Body of pancreas (tissue), 4 donors: ENCODE results near the gene SLC24A3. TPM values are rescaled to one million over a fixed set of nuclear protein-coding genes. Genes with fewer than 3 reads are reported as not detected.

Experiments
- ATAC-seq: fragments of 150-250 bp; one replicate; pipeline ENCODE4 v1.9.1; 2016
- DNase-seq, 4 donors: peaks; one replicate each; pipeline ENCODE4 v3.0.0-alpha.2; 2019
- H3K27ac ChIP-seq, 4 donors: fragments of 200-600 bp; sonication (generic); 1 replicate in 3 of 4; 2 replicates in 1 of 4; pipeline versions ENCODE4 v1.5.1 to v1.6.1; 2016 to 2019; ENCODE audit warnings: mild to moderate bottlenecking in 1 of 4, mixed read lengths in 1 of 4, moderate library complexity in 1 of 4
- H3K27me3 ChIP-seq, 2 donors: fragments of 200-600 bp; sonication (generic); one replicate each; pipeline ENCODE4 v1.6.0; 2016; ENCODE audit warnings: mild to moderate bottlenecking in 1 of 2
- H3K36me3 ChIP-seq, 2 donors: fragments of 200-600 bp; sonication (generic); replicated peaks in 1 of 2; 2 replicates each; pipeline ENCODE4 v1.5.1; 2016; ENCODE audit warnings: low read depth in 2 of 2; ENCODE audit not compliant: insufficient read depth in 1 of 2
- H3K4me1 ChIP-seq: fragments of 200-600 bp; sonication (generic); one replicate; pipeline ENCODE4 v1.6.0; 2016
- H3K4me3 ChIP-seq, 2 donors: fragments of 200-600 bp; sonication (generic); 1 replicate in 1 of 2; 2 replicates in 1 of 2; pipeline ENCODE4 v1.5.1; 2016 to 2019
- H3K9me3 ChIP-seq, 3 donors: fragments of 200-600 bp; sonication (generic); 1 replicate in 2 of 3; 2 replicates in 1 of 3; pipeline ENCODE4 v1.5.1; 2016
- CTCF ChIP-seq, 7 experiments: fragments of 450-650 bp in 4 of 7; fragments of 200-600 bp in 3 of 7; sonication (generic) in 3 of 7; IDR thresholded peaks; one replicate each; pipeline ENCODE4 v1.5.1; 2016 to 2019; ENCODE audit warnings: antibody characterized with exemption in 7 of 7
- POLR2A ChIP-seq, 3 donors: fragments of 450-650 bp; IDR thresholded peaks; one replicate each; pipeline ENCODE4 v1.6.1; 2016; ENCODE audit warnings: antibody characterized with exemption in 3 of 3, mild to moderate bottlenecking in 2 of 3
- WGBS, 2 donors: methylation state at CpG; one replicate each; pipeline ENCODE4 v1.1.5; 2017; 5-methylcytosine and 5-hydroxymethylcytosine counted together
- intact Hi-C: fragments of 100-400 bp; cut with DNase I; formaldehyde crosslinking; loops from one replicate; pipeline ENCODE4 v1.15.1; 2023
- total RNA-seq, 2 donors: library from RNA; depleted of rRNA; stranded (reverse); fragments of >200 nt; gene quantifications; one replicate each; pipeline ENCODE4 v1.1.0, GENCODE V29; 2016

Gene SLC24A3
- total RNA-seq, 2 donors from 2014 or later = 0.66 to 1.0 TPM

GRCh38 chr20:19435821-19436220 is 223.4 kb downstream of the SLC24A3 start:
- Histone ChIP-seq H3K9me3 (no peaks in the 10 kb centered on the region), H3K4me3 (no peak overlapping the region), H3K27me3 (no peaks in the 10 kb centered on the region), H3K4me1 (peaks cover 8% of the 10 kb centered on the region), H3K27ac (no peak overlapping the region), H3K36me3 (no peaks in the 10 kb centered on the region)
- DNase-seq (no peak), ATAC-seq (no peak)
- TF ChIP-seq CTCF (IDR thresholded peaks at IDR 0.05) (no peak), POLR2A (IDR thresholded peaks at IDR 0.05) (no peak)
- intact Hi-C loops = no loop called here

DNA sequence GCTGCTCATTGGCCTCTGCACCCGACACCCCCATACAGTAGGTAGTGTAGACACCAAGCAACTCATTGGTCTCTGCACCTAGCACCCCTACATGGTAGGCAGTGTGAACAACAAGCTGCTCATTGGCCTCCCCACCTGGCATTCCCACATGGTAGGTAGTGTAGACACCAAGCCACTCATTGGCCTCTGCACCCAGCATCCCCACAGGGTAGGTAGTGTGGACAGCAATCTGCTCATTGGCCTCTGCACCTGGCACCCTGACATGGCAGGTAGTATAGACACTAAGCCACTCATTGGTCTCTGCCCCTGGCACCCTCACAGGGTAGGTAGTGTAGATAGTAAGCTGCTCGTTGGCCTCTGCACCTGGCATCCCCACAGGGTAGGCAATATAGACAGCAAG is 226.0 kb downstream of the SLC24A3 start:
- WGBS, 2 donors = 67% methylated on average over 2 of the region's 2 CpGs; no CpG with 5 or more reads in 1 of the 2 donors
- H3K4me3 ChIP-seq = no peak overlapping the region
- H3K27ac ChIP-seq = no peak overlapping the region
- H3K27me3 ChIP-seq = no peaks in the 10 kb centered on the region
- peaks cover 0 to under 1% (median 0%) of the 10 kb centered on the region in 3 donors for H3K9me3 ChIP-seq
- H3K4me1 ChIP-seq = no peaks in the 10 kb centered on the region
- intact Hi-C loops = no loop called here
- H3K36me3 ChIP-seq = no peaks in the 10 kb centered on the region
- TF ChIP-seq CTCF (IDR thresholded peaks at IDR 0.05) (no peak), POLR2A (IDR thresholded peaks at IDR 0.05) (no peak)
- DNase-seq (no peak), ATAC-seq (no peak)

DNA sequence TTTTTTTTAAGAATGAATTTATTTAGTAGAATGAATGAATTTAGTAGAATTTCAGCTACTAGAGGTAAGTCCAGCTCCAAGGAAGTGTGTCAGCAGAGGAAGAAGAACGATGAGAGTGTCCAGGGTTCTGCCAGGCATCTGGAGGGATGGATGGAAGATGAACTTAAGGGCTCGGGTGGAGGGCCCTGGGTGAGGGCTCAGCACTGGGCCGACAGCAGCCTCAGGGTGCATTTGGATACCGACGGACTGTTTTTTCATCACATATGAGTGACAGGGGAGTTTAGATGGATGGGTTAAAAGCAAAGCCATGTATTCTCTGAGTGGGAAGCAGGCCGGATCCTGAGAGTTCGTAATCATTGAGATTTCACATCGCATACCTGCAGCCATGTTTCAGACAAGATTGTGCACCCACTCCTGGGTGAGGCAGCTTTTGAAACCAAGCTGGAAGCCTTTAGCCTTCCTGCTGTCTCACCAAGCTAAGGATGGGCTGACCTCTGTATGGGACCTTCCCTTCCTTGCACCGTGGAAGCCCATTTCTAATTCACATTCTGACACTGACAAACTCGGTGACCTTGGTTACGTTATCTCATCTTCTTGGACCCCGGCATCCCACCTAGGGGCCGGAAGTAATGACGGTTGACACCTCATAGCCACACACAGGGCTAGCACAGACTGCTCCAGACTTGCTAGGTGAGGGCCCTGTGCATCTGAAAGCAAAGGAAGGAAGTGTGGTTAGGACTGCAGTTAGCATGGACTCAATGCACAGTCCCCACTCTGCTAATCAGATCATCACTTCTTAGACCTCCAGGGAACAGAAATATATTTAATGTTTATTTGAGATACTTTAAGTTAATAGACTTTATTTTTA is 228.5 kb downstream of the SLC24A3 start:
- intact Hi-C loops = no loop called here
- no peak for DNase-seq
- Histone ChIP-seq H3K36me3 (no peaks in the 10 kb centered on the region), H3K4me1 (no peaks in the 10 kb centered on the region), H3K27ac (no peak overlapping the region), H3K4me3 (no peak overlapping the region), H3K9me3 (peaks cover 0 to 4% (median 0%) of the 10 kb centered on the region in 3 donors), H3K27me3 (no peaks in the 10 kb centered on the region)
- TF ChIP-seq CTCF (IDR thresholded peaks at IDR 0.05) (no peak), POLR2A (IDR thresholded peaks at IDR 0.05) (no peak)
- no peak for ATAC-seq
- WGBS, 2 donors = 61% methylated on average over 14 of the region's 14 CpGs

DNA sequence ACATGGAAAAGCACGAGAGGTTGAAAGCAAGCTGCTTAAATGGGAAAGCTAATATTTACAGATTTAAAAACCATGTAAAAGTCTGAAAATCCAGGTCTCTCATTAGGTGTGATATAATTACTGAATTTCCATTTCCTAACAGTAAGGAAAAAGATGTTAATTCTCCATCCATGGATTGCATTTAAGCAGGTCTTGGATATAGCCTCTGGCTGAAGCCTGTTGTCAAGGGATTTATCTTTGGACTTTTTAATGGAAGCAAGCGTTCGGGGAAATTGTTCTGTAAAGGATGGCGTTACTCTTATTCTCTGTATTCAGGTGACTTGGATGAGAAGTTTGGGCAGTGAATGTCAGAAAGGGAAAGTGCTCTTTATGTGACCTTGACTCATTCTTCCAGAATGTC is 233.8 kb downstream of the SLC24A3 start:
- no peaks in the 10 kb centered on the region for H3K36me3 ChIP-seq
- no peak for ATAC-seq
- H3K27me3 ChIP-seq = no peaks in the 10 kb centered on the region
- peaks cover 0 to 4% (median 0%) of the 10 kb centered on the region in 3 donors for H3K9me3 ChIP-seq
- TF ChIP-seq POLR2A (IDR thresholded peaks at IDR 0.05) (no peak), CTCF (IDR thresholded peaks at IDR 0.05) (no peak)
- intact Hi-C loops = no loop called here
- H3K4me3 ChIP-seq = no peak overlapping the region
- no peak overlapping the region for H3K27ac ChIP-seq
- no peak for DNase-seq
- H3K4me1 ChIP-seq = no peaks in the 10 kb centered on the region
- 67 to 75% methylated on average over 4 of the region's 4 CpGs for WGBS, 2 donors

GRCh38 chr20:19448632-19449031 is 236.2 kb downstream of the SLC24A3 start:
- Histone ChIP-seq H3K4me3 (no peak overlapping the region), H3K4me1 (no peaks in the 10 kb centered on the region), H3K9me3 (peaks cover 0 to 2% (median 0%) of the 10 kb centered on the region in 3 donors), H3K36me3 (no peaks in the 10 kb centered on the region), H3K27me3 (no peaks in the 10 kb centered on the region), H3K27ac (no peak overlapping the region)
- DNase-seq (no peak), ATAC-seq (no peak)
- WGBS, 2 donors = 76 to 93% methylated on average over 1 of the region's 1 CpG
- TF ChIP-seq CTCF (IDR thresholded peaks at IDR 0.05) = no peak
- intact Hi-C loops = no loop called here
